Effector CD8-positive, alpha-beta T cell (primary cell): ENCODE results near the gene ADIPOQ.
"Not testable (repeated sequence)": the region's sequence is repeated elsewhere in the genome, so short reads cannot be mapped to it uniquely, and the experiment has no call there.

Experiments used
- DNase-seq: peaks from one replicate; lab custom pipeline; 2025; lab: John Stamatoyannopoulos, UW

Gene ADIPOQ

GRCh38 chr3:186826410-186826975 lies 16.0 kb upstream of the ADIPOQ start:
- no peak for DNase-seq

- peak; percentile 79 for DNase-seq
These were observed 15.3 kb upstream of the ADIPOQ start for GRCh38 chr3:186826976-186827857.

- no peak for DNase-seq
These were observed 14.2 kb upstream of the ADIPOQ start for GRCh38 chr3:186828340-186828739.

- DNase-seq, result no peak
These were observed 10.7 kb upstream of the ADIPOQ start for GRCh38 chr3:186831798-186832197.

- DNase-seq, result no peak
These were observed 10.2 kb upstream of the ADIPOQ start for GRCh38 chr3:186832276-186832675.

- DNase-seq, result no peak
These were observed 2.5 kb upstream of the ADIPOQ start for GRCh38 chr3:186839874-186840641.

GRCh38 chr3:186841620-186842019 lies 890 bp upstream of the ADIPOQ start:
- DNase-seq, result no peak

- no peak for DNase-seq
These were observed 526 bp downstream of the ADIPOQ start for GRCh38 chr3:186843039-186843432.

GRCh38 chr3:186844908-186845307 lies 2.4 kb downstream of the ADIPOQ start:
- DNase-seq, result no peak

GRCh38 chr3:186845756-186846155 lies 3.2 kb downstream of the ADIPOQ start:
- no peak for DNase-seq

- no peak for DNase-seq
These were observed 4.9 kb downstream of the ADIPOQ start for GRCh38 chr3:186847437-186847836.

- no peak for DNase-seq
These were observed 7.0 kb downstream of the ADIPOQ start for GRCh38 chr3:186849374-186849975.

- DNase-seq, result not testable (repeated sequence)
These were observed 9.3 kb downstream of the ADIPOQ start for GRCh38 chr3:186851835-186852234.

- no peak for DNase-seq
These were observed 10.5 kb downstream of the ADIPOQ start for GRCh38 chr3:186852994-186853393.

GRCh38 chr3:186854146-186854545 lies 11.6 kb downstream of the ADIPOQ start:
- DNase-seq, result no peak

- DNase-seq, result no peak
These were observed 12.4 kb downstream of the ADIPOQ start for GRCh38 chr3:186854954-186855353.

- no peak for DNase-seq
These were observed 15.2 kb downstream of the ADIPOQ start for GRCh38 chr3:186857743-186858142.

GRCh38 chr3:186865215-186865853 lies 22.8 kb downstream of the ADIPOQ start:
- not testable (repeated sequence) for DNase-seq

- not testable (repeated sequence) for DNase-seq
These were observed 23.6 kb downstream of the ADIPOQ start for GRCh38 chr3:186866095-186866494.

- no peak for DNase-seq
These were observed 27.0 kb downstream of the ADIPOQ start for GRCh38 chr3:186869253-186870100.
